B cell (primary cell): ENCODE measurements around the gene TCERG1L. TPM values are rescaled to one million over a fixed set of nuclear protein-coding genes. Genes with fewer than 3 reads are reported as not detected.

Experiments
- ATAC-seq: fragments of 200-7000 bp; cut with Tn5 transposase; one replicate; pipeline ENCODE4 v1.10.0; 2021; ENCODE audit warnings: low read depth, mild to moderate bottlenecking, moderate number of reproducible peaks, moderate library complexity
- CTCF ChIA-PET: fragments of 350-600 bp; sonication (Branson Sonifier 250); formaldehyde crosslinking; loops from one replicate; lab custom pipeline; 2021; ENCODE audit warnings: antibody characterized with exemption, inconsistent platforms; lab: Charles Lee
- POLR2A ChIA-PET: fragments of 350-600 bp; sonication (Branson Sonifier 250); formaldehyde crosslinking; loops from one replicate; lab custom pipeline; 2021; ENCODE audit warnings: antibody characterized with exemption; lab: Charles Lee
- DNase-seq: peaks from one replicate; pipeline ENCODE4 v3.0.0; 2013
- H2AFZ ChIP-seq: 2 replicates; pipeline ENCODE4 v1.6.1; 2012; ENCODE audit warnings: mild to moderate bottlenecking, low read depth, low read length; ENCODE audit not compliant: insufficient read depth, poor library complexity, severe bottlenecking
- H3K27ac ChIP-seq, 2 donors: 1 replicate in 1 of 2; 2 replicates in 1 of 2; pipeline ENCODE4 v1.5.1; 2012 to 2013; ENCODE audit warnings: low read length in 2 of 2, mild to moderate bottlenecking in 2 of 2, moderate library complexity in 1 of 2
- H3K27me3 ChIP-seq, 4 experiments: fragments of 200-600 bp in 1 of 4; sonication (generic) in 1 of 4; replicated peaks in 1 of 4; 1 replicate in 2 of 4; 2 replicates in 2 of 4; pipeline versions ENCODE4 v1.6.1 to v1.7.0; 2013 to 2016; ENCODE audit warnings: low read length in 3 of 4, mild to moderate bottlenecking in 2 of 4, mixed read lengths in 1 of 4, moderate library complexity in 1 of 4; ENCODE audit not compliant: insufficient read depth in 4 of 4, control insufficient read depth in 3 of 4; ENCODE audit errors: control extremely low read depth in 1 of 4
- H3K36me3 ChIP-seq, 2 experiments: replicated peaks in 1 of 2; 1 replicate in 1 of 2; 2 replicates in 1 of 2; pipeline versions ENCODE4 v1.6.1 to v1.7.1; 2013; ENCODE audit warnings: low read length in 1 of 2; ENCODE audit not compliant: insufficient read depth in 2 of 2, control insufficient read depth in 1 of 2; ENCODE audit errors: control extremely low read depth in 1 of 2, extremely low read depth in 1 of 2
- H3K4me1 ChIP-seq, 2 donors: fragments of 200-600 bp in 1 of 2; sonication (generic) in 1 of 2; 1 replicate in 1 of 2; 2 replicates in 1 of 2; pipeline versions ENCODE4 v1.5.1 to v1.6.1; 2013 to 2017; ENCODE audit warnings: low read length in 2 of 2; ENCODE audit not compliant: control insufficient read depth in 2 of 2, insufficient read depth in 2 of 2
- H3K4me2 ChIP-seq: replicated peaks from 2 replicates; pipeline ENCODE3; 2012; ENCODE audit warnings: mild to moderate bottlenecking, low read depth, low read length; ENCODE audit not compliant: poor library complexity, severe bottlenecking
- H3K4me3 ChIP-seq, 5 experiments: fragments of 200-600 bp in 1 of 5; sonication (generic) in 1 of 5; 1 replicate in 3 of 5; 2 replicates in 2 of 5; pipeline versions ENCODE4 v1.5.1 to v1.7.0; 2011 to 2016; ENCODE audit warnings: low read length in 4 of 5, mild to moderate bottlenecking in 4 of 5, low read depth in 2 of 5, control low read depth in 1 of 5, moderate library complexity in 1 of 5; ENCODE audit not compliant: insufficient read depth in 1 of 5; ENCODE audit errors: control extremely low read depth in 1 of 5, extremely low read depth in 1 of 5
- H3K79me2 ChIP-seq: fragments of 200-600 bp; sonication (generic); one replicate; pipeline ENCODE4 v1.6.0; 2016; ENCODE audit warnings: low read length; ENCODE audit not compliant: control insufficient read depth, insufficient read depth
- H3K9ac ChIP-seq: fragments of 200-600 bp; sonication (generic); 2 replicates; pipeline ENCODE4 v1.6.1; 2017; ENCODE audit warnings: mild to moderate bottlenecking, low read length, moderate library complexity
- H3K9me3 ChIP-seq, 3 donors: one replicate each; pipeline versions ENCODE4 v1.6.1 to v1.7.1; 2013; ENCODE audit warnings: low read length in 2 of 3; ENCODE audit not compliant: control insufficient read depth in 2 of 3, insufficient read depth in 1 of 3; ENCODE audit errors: control extremely low read depth in 1 of 3
- H4K20me1 ChIP-seq: 2 replicates; pipeline ENCODE4 v1.6.0; 2012; ENCODE audit warnings: mild to moderate bottlenecking, low read length; ENCODE audit not compliant: insufficient read depth, control insufficient read depth, poor library complexity, severe bottlenecking
- H3K27ac Mint-ChIP-seq: one replicate; pipeline ENCODE4 v1.8.0; 2021; ENCODE audit warnings: mixed read lengths
- H3K27me3 Mint-ChIP-seq: one replicate; pipeline ENCODE4 v1.8.0; 2021; ENCODE audit warnings: mixed read lengths
- H3K4me1 Mint-ChIP-seq: one replicate; pipeline ENCODE4 v1.8.0; 2021; ENCODE audit warnings: mixed read lengths
- H3K4me3 Mint-ChIP-seq: one replicate; pipeline ENCODE4 v1.8.0; 2021; ENCODE audit warnings: mixed read lengths
- H3K9me3 Mint-ChIP-seq: one replicate; pipeline ENCODE4 v1.8.0; 2022; ENCODE audit warnings: mixed read lengths; ENCODE audit not compliant: insufficient read depth
- CTCF ChIP-seq: fragments of 200-600 bp; IDR thresholded peaks from one replicate; pipeline ENCODE4 v1.8.0; 2022; ENCODE audit warnings: antibody characterized with exemption, mild to moderate bottlenecking
- EZH2 ChIP-seq: IDR thresholded peaks from 2 replicates; pipeline ENCODE4 v1.6.1; 2012; ENCODE audit warnings: borderline replicate concordance, low read depth, mild to moderate bottlenecking, moderate library complexity, low read length; ENCODE audit not compliant: insufficient read depth, poor library complexity, severe bottlenecking
- WGBS: methylation state at CpG from one replicate; pipeline ENCODE4 v1.1.5; 2013; ENCODE audit warnings: missing lambda C conversion rate; ENCODE audit not compliant: insufficient coverage; 5-methylcytosine and 5-hydroxymethylcytosine counted together
- intact Hi-C: fragments of 100-400 bp; cut with micrococcal nuclease; formaldehyde crosslinking; loops from one replicate; pipeline ENCODE4 v1.10.0; 2022
- polyA plus RNA-seq: library from polyadenylated mRNA; depleted of rRNA; stranded (reverse); fragments of >200 nt; gene quantifications from 2 replicates; pipeline ENCODE4 v1.2.3, GENCODE V29; 2012
- total RNA-seq, 2 donors: library from RNA; stranded (reverse); fragments of 120-200 nt in 1 of 2; gene quantifications; 1 replicate in 1 of 2; 2 replicates in 1 of 2; pipeline versions ENCODE4 v1.2.3 to v1.2.4, GENCODE V29; 2013 to 2022

The TCERG1L gene
- total and polyA plus RNA-seq, 2 donors (not counting 1 experiment from before 2014, with no cell fraction given): 0.10 TPM; not detected in 1

- no peaks in the 10 kb centered on the region for H3K4me1 ChIP-seq
- H3K4me1 Mint-ChIP-seq: no peaks in the 10 kb centered on the region
- no peak overlapping the region for H3K4me2 ChIP-seq
- intact Hi-C loops: no loop called here
- no peaks in the 10 kb centered on the region for H4K20me1 ChIP-seq
- WGBS: 88% methylated on average over 15 of the region's 21 CpGs
- POLR2A ChIA-PET: no interaction called here
- H2AFZ ChIP-seq: no peak overlapping the region
- H3K27me3 Mint-ChIP-seq: no peaks in the 10 kb centered on the region
- H3K9ac ChIP-seq: no peak overlapping the region
- TF ChIP-seq EZH2 (no peak), CTCF (no peak)
- CTCF ChIA-PET: no interaction called here
- H3K27me3 ChIP-seq: no peaks in the 10 kb centered on the region
- DNase-seq: no peak
- H3K36me3 ChIP-seq: no peaks in the 10 kb centered on the region
- H3K4me3 Mint-ChIP-seq: no peak overlapping the region
- H3K4me3 ChIP-seq: no peak overlapping the region
- H3K9me3 Mint-ChIP-seq: no peaks in the 10 kb centered on the region
- H3K27ac Mint-ChIP-seq: no peak overlapping the region
- H3K79me2 ChIP-seq: no peaks in the 10 kb centered on the region
- peaks cover 0 to 48% (median 0%) of the 10 kb centered on the region in 3 donors for H3K9me3 ChIP-seq
- no peak overlapping the region for H3K27ac ChIP-seq
- ATAC-seq: no peak
Measured at GRCh38 chr10:131117416-131118212, 193.9 kb downstream of the TCERG1L start.

DNA sequence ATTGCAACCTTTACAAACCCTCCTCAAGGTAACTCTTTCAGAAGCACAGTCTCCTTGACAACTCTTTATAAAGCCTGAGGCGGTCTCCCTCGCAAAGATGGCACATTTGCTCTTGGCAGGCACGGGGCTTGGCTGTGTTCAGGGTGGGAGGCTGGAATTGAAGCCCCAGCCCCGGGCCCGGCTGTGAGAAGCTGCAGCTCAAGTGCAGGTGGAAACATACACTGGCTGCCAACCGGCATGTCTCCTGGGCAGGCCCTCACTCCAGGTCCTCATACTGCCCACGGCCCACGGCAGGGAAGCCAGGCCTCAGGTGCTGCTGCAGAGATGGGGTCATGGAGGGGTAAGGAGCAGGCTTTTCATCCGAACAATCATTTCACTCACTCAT lies 194.5 kb downstream of the TCERG1L start:
- TF ChIP-seq CTCF (no peak), EZH2 (no peak)
- no peaks in the 10 kb centered on the region for H3K79me2 ChIP-seq
- no peaks in the 10 kb centered on the region for H4K20me1 ChIP-seq
- Mint-ChIP-seq H3K27ac (no peak overlapping the region), H3K27me3 (no peaks in the 10 kb centered on the region), H3K4me3 (no peak overlapping the region), H3K9me3 (no peaks in the 10 kb centered on the region), H3K4me1 (no peaks in the 10 kb centered on the region)
- no peaks in the 10 kb centered on the region for H3K27me3 ChIP-seq
- H3K9ac ChIP-seq: no peak overlapping the region
- no peak overlapping the region for H2AFZ ChIP-seq
- ChIA-PET POLR2A (no interaction called here), CTCF (no interaction called here)
- DNase-seq (no peak), ATAC-seq (no peak)
- H3K4me3 ChIP-seq: no peak overlapping the region
- WGBS: 100% methylated on average over 2 of the region's 9 CpGs
- no peak overlapping the region for H3K4me2 ChIP-seq
- H3K36me3 ChIP-seq: no peaks in the 10 kb centered on the region
- no peak overlapping the region for H3K27ac ChIP-seq
- intact Hi-C loops: no loop called here
- H3K4me1 ChIP-seq: no peaks in the 10 kb centered on the region
- peaks cover 0 to 49% (median 0%) of the 10 kb centered on the region in 3 donors for H3K9me3 ChIP-seq
